A673 (cell line): ENCODE measurements around the gene SLIT3. TPM values are rescaled to one million over a fixed set of nuclear protein-coding genes. Genes with fewer than 3 reads are reported as not detected.

Source experiments
- BruUV-seq: library from RNA; stranded (reverse); fragments of 400-500 nt; replicated peaks from 2 replicates; lab custom pipeline; 2021; lab: Mats Ljungman, UMichigan
- CTCF ChIA-PET: fragments of 300-600 bp; sonication (Branson Sonifier 250); formaldehyde crosslinking; loops from one replicate; lab custom pipeline; 2022; ENCODE audit warnings: antibody characterized with exemption; lab: Charles Lee
- POLR2A ChIA-PET: fragments of 300-600 bp; sonication (Branson Sonifier 250); formaldehyde crosslinking; loops from one replicate; lab custom pipeline; 2022; ENCODE audit warnings: antibody characterized with exemption; ENCODE audit not compliant: low non-redundant PET; lab: Charles Lee
- DNase-seq: peaks from one replicate; pipeline ENCODE4 v3.0.0-alpha.2; 2015; ENCODE audit warnings: low spot score
- H3K27ac ChIP-seq: fragments of 200-600 bp; sonication (generic); 2 replicates; pipeline ENCODE4 v1.5.1; 2016; ENCODE audit warnings: mixed run types, low read depth, mild to moderate bottlenecking, mixed read lengths, antibody characterized with exemption, low read length; ENCODE audit not compliant: poor library complexity, severe bottlenecking
- H3K27me3 ChIP-seq: fragments of 200-600 bp; sonication (generic); replicated peaks from 2 replicates; pipeline ENCODE4 v1.6.1; 2017; ENCODE audit warnings: mixed run types, low read depth, mild to moderate bottlenecking, mixed read lengths, antibody characterized with exemption, low read length; ENCODE audit not compliant: insufficient read depth, poor library complexity
- H3K36me3 ChIP-seq: fragments of 200-600 bp; sonication (generic); 2 replicates; pipeline ENCODE4 v1.6.1; 2016; ENCODE audit warnings: mixed run types, mild to moderate bottlenecking, mixed read lengths, antibody characterized with exemption, low read length; ENCODE audit not compliant: insufficient read depth, poor library complexity, severe bottlenecking
- H3K4me1 ChIP-seq: fragments of 200-600 bp; sonication (generic); 2 replicates; pipeline ENCODE4 v1.6.1; 2017; ENCODE audit warnings: mixed run types, mild to moderate bottlenecking, mixed read lengths, antibody characterized with exemption, low read length; ENCODE audit not compliant: insufficient read depth, poor library complexity, severe bottlenecking
- H3K4me3 ChIP-seq: fragments of 200-600 bp; sonication (generic); 2 replicates; pipeline ENCODE4 v1.5.1; 2016; ENCODE audit warnings: low read depth, mixed run types, mild to moderate bottlenecking, mixed read lengths, low read length; ENCODE audit not compliant: poor library complexity, severe bottlenecking
- H3K9me3 ChIP-seq: fragments of 200-600 bp; sonication (generic); 2 replicates; pipeline ENCODE4 v1.6.1; 2016; ENCODE audit warnings: mixed run types, low read depth, mild to moderate bottlenecking, mixed read lengths, antibody characterized with exemption, low read length; ENCODE audit not compliant: poor library complexity, severe bottlenecking
- CTCF ChIP-seq: fragments of 300-800, 200-600 bp; sonication (generic); conservative IDR thresholded peaks from 2 replicates; pipeline ENCODE4 v1.5.1; 2017; ENCODE audit warnings: low read depth, mild to moderate bottlenecking, antibody characterized with exemption, low read length, moderate library complexity, mixed read lengths
- EZH2 ChIP-seq: fragments of 200-600 bp; sonication (generic); IDR thresholded peaks from 2 replicates; pipeline ENCODE4 v1.6.1; 2017; ENCODE audit warnings: borderline replicate concordance, low read depth, mild to moderate bottlenecking, mixed read lengths, antibody characterized with exemption, low read length; ENCODE audit not compliant: poor library complexity, severe bottlenecking
- intact Hi-C: fragments of 100-400 bp; cut with micrococcal nuclease; formaldehyde crosslinking; loops from one replicate; pipeline ENCODE4 v1.10.0; 2022; ENCODE audit not compliant: unreplicated experiment
- total RNA-seq: library from RNA; stranded (reverse); gene quantifications from 2 replicates; pipeline ENCODE4 v1.2.3, GENCODE V29; 2021

SLIT3 gene
- total RNA-seq, 1 experiment from 2014 or later: not detected

GRCh38 chr5:169295306-169295705 lies 5.6 kb downstream of the SLIT3 start:
- Histone ChIP-seq H3K9me3 (no peaks in the 10 kb centered on the region), H3K27me3 (peaks cover 42% of the 10 kb centered on the region), H3K4me3 (no peak overlapping the region), H3K4me1 (no peaks in the 10 kb centered on the region), H3K27ac (no peak overlapping the region), H3K36me3 (no peaks in the 10 kb centered on the region)
- TF ChIP-seq CTCF (no peak), EZH2 (no peak)
- ChIA-PET POLR2A (no interaction called here), CTCF (no interaction called here)
- intact Hi-C loops: no loop called here
- DNase-seq: no peak
- BruUV-seq: no TSS peak

- Histone ChIP-seq H3K36me3 (no peaks in the 10 kb centered on the region), H3K27me3 (peaks cover 35% of the 10 kb centered on the region), H3K4me1 (no peaks in the 10 kb centered on the region), H3K27ac (no peak overlapping the region), H3K9me3 (no peaks in the 10 kb centered on the region), H3K4me3 (no peak overlapping the region)
- BruUV-seq: no TSS peak
- intact Hi-C loops: no loop called here
- ChIA-PET CTCF (no interaction called here), POLR2A (no interaction called here)
- TF ChIP-seq CTCF (no peak), EZH2 (no peak)
- no peak for DNase-seq
Observed at GRCh38 chr5:169294621-169295020, 6.3 kb downstream of the SLIT3 start.

GRCh38 chr5:169291877-169292276 lies 9.1 kb downstream of the SLIT3 start:
- BruUV-seq: no TSS peak
- ChIA-PET POLR2A (no interaction called here), CTCF (interaction anchor here (0.6 kb wide), 1 partner anchor 436 kb away, joined by 3 read pairs; no protein-coding TSS in a partner anchor)
- H3K36me3 ChIP-seq: no peaks in the 10 kb centered on the region
- intact Hi-C loops: no loop called here
- H3K27me3 ChIP-seq: peaks cover 17% of the 10 kb centered on the region
- no peak for DNase-seq
- no peak overlapping the region for H3K4me3 ChIP-seq
- no peaks in the 10 kb centered on the region for H3K9me3 ChIP-seq
- TF ChIP-seq EZH2 (no peak), CTCF (no peak)
- no peaks in the 10 kb centered on the region for H3K4me1 ChIP-seq
- H3K27ac ChIP-seq: no peak overlapping the region
